Measurements from ENCODE around the gene IREB2.

The IREB2 gene

DNA sequence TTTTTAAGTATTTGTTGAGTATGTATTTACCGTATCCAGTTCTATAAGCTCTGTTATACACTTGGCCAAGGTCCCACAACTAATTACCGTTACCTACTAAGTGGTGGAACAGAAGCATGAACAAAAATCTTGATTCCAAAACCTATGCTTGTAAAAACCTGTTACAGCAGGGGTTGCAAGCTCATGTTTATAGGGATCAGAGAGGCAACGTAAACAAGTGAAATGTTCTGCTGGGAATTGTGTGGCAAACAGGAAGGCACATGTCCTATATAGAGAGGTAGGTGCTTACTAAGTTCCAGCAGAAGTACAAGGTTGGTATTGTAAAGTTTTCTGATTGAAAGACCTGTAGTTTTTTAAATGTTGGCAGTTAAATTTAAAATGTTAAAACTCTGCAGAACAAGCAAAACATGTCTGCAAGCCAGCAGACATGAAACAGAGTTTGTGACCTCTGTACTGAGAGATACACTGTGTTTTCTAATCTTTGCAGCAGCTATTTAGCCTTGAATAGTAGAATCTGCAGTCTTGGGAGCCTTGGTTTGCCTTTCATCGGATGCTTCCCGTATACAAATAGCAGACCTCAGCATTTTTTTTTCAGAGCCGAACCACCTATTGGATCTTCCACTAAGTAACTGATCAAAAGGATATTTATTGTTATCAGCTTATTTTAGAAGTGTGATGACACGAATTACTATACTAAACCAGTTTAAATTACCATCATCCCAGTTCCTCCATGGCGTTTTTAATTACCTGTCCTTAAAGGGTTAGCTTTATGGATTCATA lies 11.4 kb downstream of the IREB2 start:
- H3K4me3 ChIP-seq (ENCODE audit: control insufficient read depth, low read depth, low read length): no peak overlapping the region
- DNase-seq (ENCODE audit: low read depth): no peak

DNA sequence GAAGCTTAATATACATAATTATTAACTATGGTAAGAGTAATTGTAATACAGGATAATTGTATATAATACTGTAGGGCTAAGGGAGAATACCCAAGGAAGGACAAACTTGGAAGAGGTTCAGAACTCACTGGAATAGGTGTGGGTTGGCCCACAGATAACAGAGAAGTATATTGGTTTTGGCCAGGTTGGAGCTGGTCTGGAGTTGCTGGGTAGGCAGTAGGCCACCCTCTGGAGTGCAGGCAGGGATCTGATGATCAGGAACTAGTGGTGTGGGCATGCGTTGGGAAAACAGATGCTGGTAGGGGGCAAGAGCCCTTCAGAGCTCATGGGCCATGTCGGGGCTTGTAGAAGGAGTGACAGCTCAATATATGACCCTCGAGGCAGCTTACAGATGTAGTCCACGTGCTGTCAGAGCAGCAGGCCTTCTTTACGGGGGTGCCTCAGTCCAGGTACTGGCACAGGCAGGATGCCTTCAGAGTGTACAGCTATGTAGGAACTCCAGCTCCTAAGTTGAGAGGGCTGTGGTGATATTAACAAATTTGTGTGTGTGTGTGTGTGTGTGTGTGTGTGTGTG lies 12.4 kb downstream of the IREB2 start:
- TF ChIP-seq, protein P1, sequence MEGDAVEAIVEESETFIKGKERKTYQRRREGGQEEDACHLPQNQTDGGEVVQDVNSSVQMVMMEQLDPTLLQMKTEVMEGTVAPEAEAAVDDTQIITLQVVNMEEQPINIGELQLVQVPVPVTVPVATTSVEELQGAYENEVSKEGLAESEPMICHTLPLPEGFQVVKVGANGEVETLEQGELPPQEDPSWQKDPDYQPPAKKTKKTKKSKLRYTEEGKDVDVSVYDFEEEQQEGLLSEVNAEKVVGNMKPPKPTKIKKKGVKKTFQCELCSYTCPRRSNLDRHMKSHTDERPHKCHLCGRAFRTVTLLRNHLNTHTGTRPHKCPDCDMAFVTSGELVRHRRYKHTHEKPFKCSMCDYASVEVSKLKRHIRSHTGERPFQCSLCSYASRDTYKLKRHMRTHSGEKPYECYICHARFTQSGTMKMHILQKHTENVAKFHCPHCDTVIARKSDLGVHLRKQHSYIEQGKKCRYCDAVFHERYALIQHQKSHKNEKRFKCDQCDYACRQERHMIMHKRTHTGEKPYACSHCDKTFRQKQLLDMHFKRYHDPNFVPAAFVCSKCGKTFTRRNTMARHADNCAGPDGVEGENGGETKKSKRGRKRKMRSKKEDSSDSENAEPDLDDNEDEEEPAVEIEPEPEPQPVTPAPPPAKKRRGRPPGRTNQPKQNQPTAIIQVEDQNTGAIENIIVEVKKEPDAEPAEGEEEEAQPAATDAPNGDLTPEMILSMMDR (conservative IDR thresholded peaks at IDR 0.05; ENCODE audit: control insufficient read depth, insufficient read depth, low read depth, low read length): no peak

More for the DNA sequence above, 11.4 kb downstream of the IREB2 start:
- TF ChIP-seq, protein P1 (conservative IDR thresholded peaks at IDR 0.05; ENCODE audit: control insufficient read depth, insufficient read depth, low read depth, low read length): no peak

DNA sequence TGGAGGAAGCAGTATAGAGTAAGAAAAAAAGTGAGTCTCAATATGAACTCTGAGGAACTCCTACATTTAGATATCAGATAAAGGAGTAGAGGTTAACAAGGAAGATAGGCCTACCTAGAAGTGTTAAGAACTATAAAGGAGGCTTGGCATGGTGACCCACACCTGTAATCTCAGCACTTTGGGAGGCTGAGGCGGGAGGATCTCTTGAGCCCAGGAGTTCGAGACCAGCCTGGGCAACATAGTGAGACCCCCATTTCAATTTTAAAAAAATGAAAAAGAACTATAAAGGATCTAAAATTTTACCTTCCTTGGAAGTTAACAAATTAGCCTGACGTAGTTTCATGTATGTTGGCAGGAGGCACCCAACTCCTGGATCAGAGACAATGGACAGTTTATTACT lies 14.5 kb downstream of the IREB2 start:
- H3K4me3 ChIP-seq (ENCODE audit: control insufficient read depth, low read depth, low read length): no peak overlapping the region
- TF ChIP-seq, protein P1 (conservative IDR thresholded peaks at IDR 0.05; ENCODE audit: control insufficient read depth, insufficient read depth, low read depth, low read length): no peak
- no peak for DNase-seq (ENCODE audit: low read depth)

More for the DNA sequence above, 12.4 kb downstream of the IREB2 start:
- DNase-seq (ENCODE audit: low read depth): no peak
- H3K4me3 ChIP-seq (ENCODE audit: control insufficient read depth, low read depth, low read length): no peak overlapping the region

DNA sequence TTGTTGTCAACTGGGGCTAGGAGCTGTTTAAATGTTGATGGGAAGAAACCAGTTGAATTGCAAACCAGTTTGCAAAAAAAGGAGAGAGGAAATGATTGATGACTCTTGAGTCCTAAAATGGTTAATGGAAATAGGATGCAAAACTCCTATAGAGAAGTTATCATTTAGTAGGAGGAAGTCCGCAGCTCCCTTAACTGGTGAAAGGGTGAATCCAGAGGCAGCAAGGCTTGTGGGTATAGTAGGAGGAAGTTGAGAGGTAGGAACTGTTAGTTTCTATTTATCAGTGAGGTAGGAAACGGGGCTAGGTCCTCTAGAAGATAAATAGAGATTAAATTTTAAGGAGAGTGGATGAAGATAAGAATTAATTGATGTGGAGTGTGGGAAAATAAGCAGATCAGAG lies 15.4 kb downstream of the IREB2 start:
- TF ChIP-seq, protein P1 (conservative IDR thresholded peaks at IDR 0.05; ENCODE audit: control insufficient read depth, insufficient read depth, low read depth, low read length): no peak
- DNase-seq (ENCODE audit: low read depth): no peak
- no peak overlapping the region for H3K4me3 ChIP-seq (ENCODE audit: control insufficient read depth, low read depth, low read length)

DNA sequence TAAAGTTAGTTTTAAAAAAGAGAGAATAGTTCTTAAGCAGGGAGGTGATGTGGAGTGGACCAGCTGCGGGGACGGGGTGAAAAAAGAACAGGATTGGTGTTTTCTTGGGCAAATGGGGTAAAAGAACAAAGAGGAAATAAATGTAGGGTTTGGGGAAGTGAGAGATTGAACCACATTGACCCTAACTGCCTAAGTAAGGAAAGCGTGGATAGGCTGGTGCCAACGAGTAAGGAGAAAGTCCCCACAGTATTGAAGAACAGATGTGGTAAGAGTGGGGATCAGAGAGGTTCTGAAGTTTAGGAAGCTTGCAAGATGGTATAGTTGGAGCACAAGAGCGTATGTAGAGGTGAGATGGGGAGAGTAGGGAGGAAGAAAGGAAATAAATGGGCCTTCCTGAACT lies 17.0 kb downstream of the IREB2 start:
- DNase-seq (ENCODE audit: low read depth): no peak
- no peak overlapping the region for H3K4me3 ChIP-seq (ENCODE audit: control insufficient read depth, low read depth, low read length)
- TF ChIP-seq, protein P1 (conservative IDR thresholded peaks at IDR 0.05; ENCODE audit: control insufficient read depth, insufficient read depth, low read depth, low read length): no peak

DNA sequence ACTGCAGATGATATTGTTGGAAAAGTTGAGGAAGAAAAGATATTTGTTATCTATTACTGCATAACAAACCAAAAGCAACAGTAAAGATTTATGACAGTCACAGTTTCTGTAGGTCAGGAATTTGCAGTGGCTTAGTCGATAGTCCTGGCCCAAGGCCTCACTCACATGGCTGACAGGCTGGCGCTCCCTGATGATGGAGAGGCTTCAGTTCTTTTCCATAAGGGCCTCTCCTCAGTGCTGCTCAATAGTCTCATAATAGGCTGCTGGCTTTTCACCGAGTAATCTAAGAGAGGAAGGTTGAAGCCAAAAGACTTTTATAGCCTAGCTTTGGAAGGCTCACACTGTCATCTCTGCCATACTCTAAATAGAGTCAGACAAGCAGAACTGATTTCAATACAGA lies 17.7 kb downstream of the IREB2 start:
- peak; percentile 48 for DNase-seq (ENCODE audit: low read depth)
- H3K4me3 ChIP-seq (ENCODE audit: control insufficient read depth, low read depth, low read length): no peak overlapping the region
- TF ChIP-seq, protein P1 (conservative IDR thresholded peaks at IDR 0.05; ENCODE audit: control insufficient read depth, insufficient read depth, low read depth, low read length): no peak

Data from fibroblast of mammary gland (primary cell).